ENCODE measurements around the gene DUS4L. TPM values are rescaled to one million over a fixed set of nuclear protein-coding genes. Genes with fewer than 3 reads are reported as not detected.

DUS4L gene
- 10 to 100 TPM in 2 of 9 donors, 1 to 10 TPM in 7; 4.3 to 12.7 (median 7.1) TPM for total RNA-seq
- polyA plus RNA-seq = 10 to 100 TPM in 1 of 3 donors, 1 to 10 TPM in 2; 4.2 to 10.1 (median 4.8) TPM
- long read RNA-seq, donor 1, partial matches to known transcripts = 0 of 1 reads
- long read RNA-seq, donor 1, other reads (novel, unspliced or antisense) = 0 of 1 reads
- long read RNA-seq, donor 2, partial matches to known transcripts = 6 of 8 reads
- long read RNA-seq, donor 2, other reads (novel, unspliced or antisense) = 0 of 8 reads
- long read RNA-seq, donor 3, partial matches to known transcripts = 0 of 1 reads
- long read RNA-seq, donor 3, other reads (novel, unspliced or antisense) = 0 of 1 reads
- long read RNA-seq, donor 4, partial matches to known transcripts = 1 of 5 reads
- long read RNA-seq, donor 4, other reads (novel, unspliced or antisense) = 4 of 5 reads
- long read RNA-seq, donor 5, partial matches to known transcripts = 1 of 12 reads
- long read RNA-seq, donor 5, other reads (novel, unspliced or antisense) = 11 of 12 reads
- long read RNA-seq, donor 6, partial matches to known transcripts = 0 of 1 reads
- long read RNA-seq, donor 6, other reads (novel, unspliced or antisense) = 1 of 1 reads
- long read RNA-seq, donor 7, partial matches to known transcripts = 6 of 8 reads
- long read RNA-seq, donor 7, other reads (novel, unspliced or antisense) = 0 of 8 reads
- long read RNA-seq, donor 8, partial matches to known transcripts = 0 of 1 reads
- long read RNA-seq, donor 8, other reads (novel, unspliced or antisense) = 0 of 1 reads
- long read RNA-seq, donor 9 = 0 reads
- long read RNA-seq, donor 10 = 0 reads

- Histone ChIP-seq H3K36me3 (replicated peaks in 1 of 2) (no peaks in the 10 kb centered on the region), H3K4me3 (peak within 1 kb of the TSS; percentile 84 to 98 (median 88)), H3K4me1 (replicated peaks in 1 of 2) (peaks cover 0 to 37% of the 10 kb centered on the region in 2 donors), H3K27me3 (no peaks in the 10 kb centered on the region), H3K27ac (peak within 1 kb of the TSS; percentile 45 to 95 (median 94)), H3K9me3 (replicated peaks in 1 of 3) (no peaks in the 10 kb centered on the region)
- DNase-seq = peak; percentile 79 to 91 (median 83)
- intact Hi-C loops (cut with DNase I) = no loop called here
- 0 to 1% (median 0%) methylated on average over 9 to 55 of the region's 55 CpGs for WGBS, 4 donors
- TF ChIP-seq, protein P1, sequence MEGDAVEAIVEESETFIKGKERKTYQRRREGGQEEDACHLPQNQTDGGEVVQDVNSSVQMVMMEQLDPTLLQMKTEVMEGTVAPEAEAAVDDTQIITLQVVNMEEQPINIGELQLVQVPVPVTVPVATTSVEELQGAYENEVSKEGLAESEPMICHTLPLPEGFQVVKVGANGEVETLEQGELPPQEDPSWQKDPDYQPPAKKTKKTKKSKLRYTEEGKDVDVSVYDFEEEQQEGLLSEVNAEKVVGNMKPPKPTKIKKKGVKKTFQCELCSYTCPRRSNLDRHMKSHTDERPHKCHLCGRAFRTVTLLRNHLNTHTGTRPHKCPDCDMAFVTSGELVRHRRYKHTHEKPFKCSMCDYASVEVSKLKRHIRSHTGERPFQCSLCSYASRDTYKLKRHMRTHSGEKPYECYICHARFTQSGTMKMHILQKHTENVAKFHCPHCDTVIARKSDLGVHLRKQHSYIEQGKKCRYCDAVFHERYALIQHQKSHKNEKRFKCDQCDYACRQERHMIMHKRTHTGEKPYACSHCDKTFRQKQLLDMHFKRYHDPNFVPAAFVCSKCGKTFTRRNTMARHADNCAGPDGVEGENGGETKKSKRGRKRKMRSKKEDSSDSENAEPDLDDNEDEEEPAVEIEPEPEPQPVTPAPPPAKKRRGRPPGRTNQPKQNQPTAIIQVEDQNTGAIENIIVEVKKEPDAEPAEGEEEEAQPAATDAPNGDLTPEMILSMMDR (IDR thresholded peaks at IDR 0.05) = no peak
- peak; percentile 46 to 74 for TF ChIP-seq POLR2A (IDR thresholded peaks at IDR 0.05)
Observed at GRCh38 chr7:107563775-107564552, at the start of gene DUS4L, which contains the start of gene COG5. DUS4L (plus strand) TSS chr7:107563971; CDS start chr7:107567071, 3,100 bp downstream. COG5 (minus strand) TSS chr7:107563920; CDS start chr7:107563896, 24 bp downstream.

- WGBS, 4 donors = 96 to 100% (median 99%) methylated on average over 2 of the region's 2 CpGs
- no peak for TF ChIP-seq POLR2A (IDR thresholded peaks at IDR 0.05)
- TF ChIP-seq, protein P1 (IDR thresholded peaks at IDR 0.05) = no peak
- H3K27me3 ChIP-seq = no peaks in the 10 kb centered on the region
- peaks cover 4 to 5% of the 10 kb centered on the region in 2 donors for H3K4me1 ChIP-seq (replicated peaks in 1 of 2)
- no peak overlapping the region for H3K4me3 ChIP-seq
- H3K27ac ChIP-seq = no peak overlapping the region
- intact Hi-C loops (cut with DNase I) = no loop called here
- no peak for DNase-seq
- H3K9me3 ChIP-seq (replicated peaks in 1 of 3) = no peaks in the 10 kb centered on the region
- no peaks in the 10 kb centered on the region for H3K36me3 ChIP-seq (replicated peaks in 1 of 2)
Observed at GRCh38 chr7:107526672-107527071, 37.1 kb upstream of the DUS4L start.

DNA sequence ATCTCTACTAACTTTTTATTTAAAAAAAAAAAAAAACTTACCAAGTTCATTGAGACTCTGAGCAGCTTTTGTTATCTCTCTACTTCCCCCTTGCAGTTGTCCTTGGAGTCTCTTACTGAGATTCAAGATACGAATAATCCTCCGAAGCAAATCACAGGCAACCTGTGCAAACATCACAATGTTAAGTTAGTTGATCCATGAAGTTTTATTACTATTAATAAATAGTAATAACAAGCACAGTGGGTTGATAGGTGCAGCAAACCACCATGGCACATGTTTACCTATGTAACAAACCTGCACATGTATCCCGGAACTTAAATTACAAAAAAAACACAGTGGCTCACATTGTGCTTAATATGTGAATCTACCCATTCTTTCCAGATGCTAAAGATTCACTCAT is 36.6 kb upstream of the DUS4L start:
- no peak for DNase-seq
- WGBS, 4 donors = 57 to 80% (median 62%) methylated on average over 3 of the region's 3 CpGs

More for the DNA sequence above, 36.6 kb upstream of the DUS4L start:
- peaks cover 4 to 5% of the 10 kb centered on the region in 2 donors for H3K4me1 ChIP-seq (replicated peaks in 1 of 2)
- H3K4me3 ChIP-seq = no peak overlapping the region
- H3K27ac ChIP-seq = no peak overlapping the region
- H3K9me3 ChIP-seq (replicated peaks in 1 of 3) = no peaks in the 10 kb centered on the region
- no peak for TF ChIP-seq POLR2A (IDR thresholded peaks at IDR 0.05)
- TF ChIP-seq, protein P1 (IDR thresholded peaks at IDR 0.05) = no peak
- no peaks in the 10 kb centered on the region for H3K27me3 ChIP-seq
- intact Hi-C loops (cut with DNase I) = no loop called here
- no peaks in the 10 kb centered on the region for H3K36me3 ChIP-seq (replicated peaks in 1 of 2)

Measured in adrenal gland (tissue), 19 donors.